Liver (tissue), 9 donors: Measurements from ENCODE around the gene VAMP1. TPM values are rescaled to one million over a fixed set of nuclear protein-coding genes. Genes with fewer than 3 reads are reported as not detected.

ENCODE experiments used
- DNase-seq: peaks from one replicate; pipeline ENCODE4 v3.0.0-alpha.2; 2017; ENCODE audit warnings: low spot score
- H3K27ac ChIP-seq, 2 donors: one replicate each; pipeline ENCODE4 v1.7.0; 2013; ENCODE audit warnings: inconsistent platforms in 2 of 2, low read length in 2 of 2, control low read depth in 1 of 2, low read depth in 1 of 2, mild to moderate bottlenecking in 1 of 2
- H3K27me3 ChIP-seq, 4 donors: one replicate each; pipeline versions ENCODE4 v1.6.1 to v1.7.0; 2013; ENCODE audit warnings: low read length in 3 of 4, inconsistent platforms in 1 of 4, mild to moderate bottlenecking in 1 of 4, moderate library complexity in 1 of 4; ENCODE audit not compliant: control insufficient read depth in 4 of 4, insufficient read depth in 4 of 4
- H3K36me3 ChIP-seq, 4 donors: one replicate each; pipeline versions ENCODE4 v1.6.1 to v1.7.0; 2013; ENCODE audit warnings: low read length in 3 of 4, mild to moderate bottlenecking in 3 of 4, low read depth in 1 of 4, moderate library complexity in 1 of 4; ENCODE audit not compliant: control insufficient read depth in 4 of 4, insufficient read depth in 3 of 4
- H3K4me1 ChIP-seq, 4 donors: one replicate each; pipeline versions ENCODE4 v1.6.1 to v1.7.0; 2013; ENCODE audit warnings: low read length in 3 of 4, mild to moderate bottlenecking in 3 of 4, moderate library complexity in 1 of 4; ENCODE audit not compliant: control insufficient read depth in 4 of 4, insufficient read depth in 4 of 4
- H3K4me3 ChIP-seq, 3 donors: one replicate each; pipeline versions ENCODE4 v1.6.1 to v1.7.0; 2013; ENCODE audit warnings: low read length in 3 of 3, control low read depth in 1 of 3, low read depth in 1 of 3, mild to moderate bottlenecking in 1 of 3
- H3K9ac ChIP-seq, 2 donors: one replicate each; pipeline ENCODE4 v1.7.0; 2013; ENCODE audit warnings: low read length in 2 of 2, mild to moderate bottlenecking in 2 of 2, moderate library complexity in 2 of 2, control low read depth in 1 of 2, low read depth in 1 of 2
- H3K9me3 ChIP-seq, 4 donors: one replicate each; pipeline versions ENCODE4 v1.6.1 to v1.7.0; 2013; ENCODE audit warnings: low read length in 3 of 4; ENCODE audit not compliant: control insufficient read depth in 4 of 4
- ATF3 ChIP-seq: IDR thresholded peaks from 2 replicates; pipeline ENCODE4 v1.6.1; 2016; ENCODE audit warnings: antibody characterized with exemption
- CTCF ChIP-seq: fragments of 150-350 bp; IDR thresholded peaks from 2 replicates; pipeline ENCODE4 v1.5.1; 2017; ENCODE audit warnings: improper control_type of control experiment, low read depth, low read length; ENCODE audit not compliant: missing input control
- FOXA1 ChIP-seq: IDR thresholded peaks from 2 replicates; pipeline ENCODE4 v1.6.1; 2016; ENCODE audit warnings: antibody characterized with exemption
- FOXA2 ChIP-seq: IDR thresholded peaks from 2 replicates; pipeline ENCODE4 v1.6.1; 2016; ENCODE audit warnings: antibody characterized with exemption
- GABPA ChIP-seq, 2 donors: IDR thresholded peaks in 1 of 2; conservative IDR thresholded peaks in 1 of 2; 2 replicates each; pipeline ENCODE4 v1.6.1; 2016; ENCODE audit warnings: antibody characterized with exemption in 2 of 2, mild to moderate bottlenecking in 1 of 2, moderate library complexity in 1 of 2
- HNF4A ChIP-seq, 2 donors: conservative IDR thresholded peaks; 2 replicates each; pipeline ENCODE4 v1.6.1; 2016; ENCODE audit warnings: antibody characterized with exemption in 2 of 2, mild to moderate bottlenecking in 2 of 2
- HNF4G ChIP-seq: IDR thresholded peaks from 2 replicates; pipeline ENCODE4 v1.6.1; 2016; ENCODE audit warnings: antibody characterized with exemption
- JUND ChIP-seq, 2 donors: IDR thresholded peaks; 2 replicates each; pipeline ENCODE4 v1.6.1; 2016; ENCODE audit warnings: antibody characterized with exemption in 2 of 2
- MAX ChIP-seq: IDR thresholded peaks from 2 replicates; pipeline ENCODE4 v1.6.1; 2016; ENCODE audit warnings: antibody characterized with exemption
- NR2F2 ChIP-seq: IDR thresholded peaks from 2 replicates; pipeline ENCODE4 v1.6.1; 2016; ENCODE audit warnings: antibody characterized with exemption
- RAD21 ChIP-seq, 2 donors: IDR thresholded peaks; 2 replicates each; pipeline ENCODE4 v1.6.1; 2016; ENCODE audit warnings: antibody characterized with exemption in 2 of 2, mild to moderate bottlenecking in 2 of 2
- REST ChIP-seq: IDR thresholded peaks from 2 replicates; pipeline ENCODE4 v1.6.1; 2016; ENCODE audit warnings: antibody characterized with exemption, mild to moderate bottlenecking
- RXRA ChIP-seq, 2 donors: IDR thresholded peaks; 2 replicates each; pipeline ENCODE4 v1.6.1; 2017 to 2018; ENCODE audit warnings: antibody characterized with exemption in 2 of 2, mild to moderate bottlenecking in 1 of 2
- SP1 ChIP-seq: IDR thresholded peaks from 2 replicates; pipeline ENCODE4 v1.6.1; 2018; ENCODE audit warnings: antibody characterized with exemption, mild to moderate bottlenecking
- ZBTB33 ChIP-seq: IDR thresholded peaks from 2 replicates; pipeline ENCODE4 v1.6.1; 2016; ENCODE audit warnings: antibody characterized with exemption
- WGBS: extraction: QIAGEN DNeasy Blood & Tissue Kit; methylation state at CpG from one replicate; pipeline ENCODE4 v1.1.7; 2013; 5-methylcytosine and 5-hydroxymethylcytosine counted together
- polyA plus RNA-seq, 2 donors: library from polyadenylated mRNA; stranded (reverse) in 1 of 2; unstranded in 1 of 2; fragments of 200-250 nt in 1 of 2; fragments of >200 nt in 1 of 2; fragmentation: Nextera tagmentation in 1 of 2; extraction: Ambion mirVana in 1 of 2; gene quantifications; one replicate each; pipeline versions ENCODE4 v1.2.1 to v1.2.3, GENCODE V29; 2013 to 2015
- total RNA-seq, 2 donors: library from RNA; depleted of rRNA; stranded (reverse); fragments of >200 nt; gene quantifications; one replicate each; pipeline ENCODE4 v1.2.3, GENCODE V29; 2014
- donor health status: healthy.
- donor health status: healthy.
- donor health status: healthy.
- donor health status: healthy.
- donor health status: healthy.

Gene VAMP1
- total and polyA plus RNA-seq, 4 donors = 2.4 to 6.4 (median 5.0) TPM

- Histone ChIP-seq H3K4me1 (peaks cover 10 to 32% (median 19%) of the 10 kb centered on the region in 4 donors), H3K4me3 (no peak overlapping the region)
- 85% methylated on average over 1 of the region's 1 CpG for WGBS
Observed at GRCh38 chr12:6471989-6472360, 1.5 kb upstream of the VAMP1 start.

More at GRCh38 chr12:6471989-6472360, 1.5 kb upstream of the VAMP1 start:
- Histone ChIP-seq H3K9ac (no peak overlapping the region), H3K9me3 (no peaks in the 10 kb centered on the region), H3K36me3 (no peaks in the 10 kb centered on the region), H3K27me3 (no peaks in the 10 kb centered on the region), H3K27ac (no peak overlapping the region)
- DNase-seq = no peak
- TF ChIP-seq JUND (IDR thresholded peaks at IDR 0.05) (no peak), GABPA (IDR thresholded peaks at IDR 0.05 in 1 of 2, conservative IDR thresholded peaks at IDR 0.05 in 1 of 2) (no peak), CTCF (no peak), ATF3 (no peak), MAX (no peak), RXRA (IDR thresholded peaks at IDR 0.05) (no peak), FOXA1 (no peak), SP1 (no peak), HNF4A (conservative IDR thresholded peaks at IDR 0.05) (no peak), ZBTB33 (no peak), FOXA2 (no peak), RAD21 (IDR thresholded peaks at IDR 0.05) (no peak), NR2F2 (no peak), HNF4G (no peak), REST (no peak)
